Mucosa of rectum (tissue), 2 donors: Measurements from ENCODE around the gene SLC39A2.
"Not testable (repeated sequence)": the region's sequence is repeated elsewhere in the genome, so short reads cannot be mapped to it uniquely, and the experiment has no call there.

Experiments used
- H3K27ac ChIP-seq, 2 donors: one replicate each; pipeline ENCODE4 v1.7.0; 2013; ENCODE audit warnings: inconsistent platforms in 2 of 2, low read depth in 2 of 2, low read length in 2 of 2
- H3K27me3 ChIP-seq, 2 donors: one replicate each; pipeline ENCODE4 v1.7.0; 2013; ENCODE audit warnings: low read length in 2 of 2; ENCODE audit not compliant: control insufficient read depth in 2 of 2, insufficient read depth in 2 of 2
- H3K36me3 ChIP-seq, 2 donors: one replicate each; pipeline ENCODE4 v1.7.0; 2013; ENCODE audit warnings: low read length in 2 of 2; ENCODE audit not compliant: control insufficient read depth in 2 of 2, insufficient read depth in 2 of 2
- H3K4me1 ChIP-seq, 2 donors: one replicate each; pipeline ENCODE4 v1.7.0; 2013; ENCODE audit warnings: low read length in 2 of 2, mild to moderate bottlenecking in 1 of 2; ENCODE audit not compliant: control insufficient read depth in 2 of 2, insufficient read depth in 2 of 2
- H3K4me3 ChIP-seq, 2 donors: one replicate each; pipeline ENCODE4 v1.7.0; 2013; ENCODE audit warnings: low read length in 2 of 2
- H3K9ac ChIP-seq, 2 donors: one replicate each; pipeline ENCODE4 v1.7.0; 2013; ENCODE audit warnings: low read length in 2 of 2, low read depth in 1 of 2, mild to moderate bottlenecking in 1 of 2
- H3K9me3 ChIP-seq, 2 donors: one replicate each; pipeline ENCODE4 v1.7.0; 2013; ENCODE audit warnings: low read length in 2 of 2; ENCODE audit not compliant: control insufficient read depth in 2 of 2
- donor health status: healthy.
- donor health status: Normal muscosa, but diverticular disease.

SLC39A2 gene

DNA sequence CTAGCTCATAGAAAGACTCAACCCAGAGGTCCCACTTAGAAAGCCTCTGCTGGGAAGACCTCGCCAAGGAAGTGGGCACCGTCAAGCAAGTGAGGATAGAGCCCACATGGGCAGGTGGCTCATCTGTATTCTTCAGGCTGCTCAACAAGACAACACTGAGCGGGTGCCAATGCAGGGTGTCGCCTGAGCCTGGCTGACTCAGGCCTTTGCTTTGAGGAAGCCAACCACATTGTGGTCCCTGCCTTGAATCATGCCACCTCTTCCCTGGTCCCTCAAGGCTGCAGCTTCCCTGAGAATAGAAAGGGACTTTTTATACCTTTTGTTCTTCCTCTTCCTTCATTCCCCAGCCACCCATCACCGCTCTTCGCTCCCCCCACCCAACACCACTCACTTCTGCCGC, 37.7 kb downstream of the SLC39A2 start:
- Histone ChIP-seq H3K9me3 (no peaks in the 10 kb centered on the region), H3K9ac (no peak overlapping the region), H3K4me3 (no peak overlapping the region), H3K27ac (no peak overlapping the region), H3K4me1 (peaks cover 14 to 15% of the 10 kb centered on the region in 2 donors), H3K36me3 (no peaks in the 10 kb centered on the region), H3K27me3 (no peaks in the 10 kb centered on the region)

DNA sequence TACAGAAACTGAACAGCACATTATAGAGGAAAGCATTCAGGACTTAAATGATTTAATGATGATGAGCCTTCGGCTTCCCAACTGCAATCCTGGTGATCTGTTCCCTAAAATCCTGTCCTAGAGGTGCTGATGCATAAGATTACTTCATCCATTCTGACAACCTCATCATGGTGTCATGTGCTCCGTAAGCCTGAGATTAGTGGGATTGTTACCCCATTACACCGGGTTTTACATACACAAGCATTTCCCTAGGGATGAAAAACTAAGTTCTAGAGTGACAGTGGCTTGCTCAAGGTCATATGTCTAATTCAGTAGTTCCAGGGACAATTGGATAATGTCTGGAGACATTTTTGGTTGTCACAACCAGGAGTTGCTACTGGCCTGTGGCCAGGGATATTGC, 38.1 kb downstream of the SLC39A2 start:
- H3K4me1 ChIP-seq, result peaks cover 14 to 15% of the 10 kb centered on the region in 2 donors
- H3K9me3 ChIP-seq, result no peaks in the 10 kb centered on the region
- no peak overlapping the region for H3K4me3 ChIP-seq
- no peak overlapping the region for H3K27ac ChIP-seq
- no peaks in the 10 kb centered on the region for H3K27me3 ChIP-seq
- H3K36me3 ChIP-seq, result no peaks in the 10 kb centered on the region
- H3K9ac ChIP-seq, result no peak overlapping the region

DNA sequence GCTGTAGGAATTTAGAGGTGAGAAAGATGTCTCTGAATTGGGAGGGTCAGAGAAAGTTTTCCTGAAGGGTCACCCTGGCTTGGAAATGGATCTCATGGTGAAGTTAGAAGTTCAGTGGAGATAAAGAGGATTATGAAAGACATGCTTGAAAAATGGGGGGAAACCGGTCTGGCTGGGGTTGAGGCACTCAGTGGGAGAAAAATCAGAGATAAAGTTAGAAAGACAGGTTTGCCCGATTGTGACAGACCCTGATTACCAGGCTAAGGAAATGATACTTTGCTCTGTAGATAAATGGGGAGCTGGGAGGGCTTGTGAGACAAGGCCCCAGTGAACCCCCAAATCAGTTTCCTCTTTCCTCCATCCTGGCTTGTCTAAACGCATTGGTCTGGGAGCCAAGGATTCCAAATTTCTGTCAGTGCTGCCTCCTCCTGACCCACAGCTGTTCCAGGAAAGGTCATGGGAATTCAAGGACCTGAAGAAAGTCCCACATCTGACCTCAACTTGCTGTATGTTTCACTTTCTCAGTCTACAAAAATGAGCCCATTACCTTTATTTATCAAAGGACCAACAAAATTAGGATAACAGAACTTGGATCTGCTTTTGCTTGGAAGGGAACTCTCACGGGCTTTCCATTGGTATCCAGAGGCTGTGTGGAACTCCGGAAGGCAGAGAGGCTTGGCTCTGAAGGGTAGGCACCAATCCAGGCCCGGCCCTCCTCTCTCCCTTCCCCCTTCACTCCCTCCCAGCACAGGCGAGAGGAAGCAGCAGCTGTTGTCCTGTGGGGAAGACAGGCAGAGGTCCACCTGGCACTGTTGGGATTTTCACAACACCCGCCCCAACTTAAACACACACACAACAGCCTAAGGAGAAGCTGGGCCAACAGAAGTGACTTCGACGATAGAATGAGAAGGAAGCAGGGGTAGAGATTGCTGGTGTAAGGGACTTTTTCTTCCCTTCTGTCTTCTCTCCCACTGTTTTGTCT, 39.6 kb downstream of the SLC39A2 start:
- peak overlapping the region; percentile 36 to 68 for H3K27ac ChIP-seq
- no peaks in the 10 kb centered on the region for H3K27me3 ChIP-seq
- peak overlapping the region; percentile 7 to 31 for H3K9ac ChIP-seq
- H3K36me3 ChIP-seq, result no peaks in the 10 kb centered on the region
- peaks cover 23 to 29% of the 10 kb centered on the region in 2 donors for H3K4me1 ChIP-seq
- H3K9me3 ChIP-seq, result no peaks in the 10 kb centered on the region
- H3K4me3 ChIP-seq, result peak overlapping the region in 1 of 2 donors; percentile 34

DNA sequence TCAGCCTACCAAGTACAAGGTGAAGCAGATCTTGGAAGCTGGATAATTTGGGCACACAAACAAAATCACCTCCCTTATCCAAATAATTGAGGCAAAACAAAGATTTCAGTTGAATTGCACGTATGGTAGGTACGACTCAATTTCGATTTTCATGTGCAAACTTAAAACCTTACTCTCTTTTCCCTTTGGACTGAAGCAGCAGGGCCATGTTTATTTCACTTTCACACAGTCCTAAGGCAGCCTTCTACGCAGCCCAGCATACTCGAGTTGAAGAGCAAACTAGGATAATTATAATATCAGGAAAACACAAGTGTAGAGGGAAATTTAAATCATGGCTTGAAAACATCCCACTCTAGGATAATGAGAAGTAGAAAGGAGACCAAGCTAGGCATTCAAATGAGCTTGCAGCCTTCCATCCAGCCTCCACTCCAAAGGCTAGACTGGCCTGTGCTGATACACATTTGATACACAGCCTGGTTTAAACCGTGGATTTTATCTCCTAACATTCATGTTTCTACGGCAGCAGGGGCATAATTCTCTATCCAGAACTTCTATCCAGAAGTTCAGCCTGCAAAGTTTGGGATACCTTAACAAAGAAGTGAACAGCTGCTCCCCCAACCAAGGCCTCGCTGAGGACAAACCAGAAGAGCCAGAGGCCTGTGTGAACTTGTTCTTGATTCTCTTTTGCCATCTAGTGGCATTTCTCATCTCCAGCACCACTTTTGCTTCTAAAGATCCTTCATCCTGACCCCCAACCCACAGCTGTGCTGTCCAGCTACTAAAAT, 40.7 kb downstream of the SLC39A2 start:
- H3K4me1 ChIP-seq, result peaks cover 25 to 34% of the 10 kb centered on the region in 2 donors
- H3K27me3 ChIP-seq, result no peaks in the 10 kb centered on the region
- H3K9ac ChIP-seq, result peak overlapping the region in 1 of 2 donors; percentile 31
- no peaks in the 10 kb centered on the region for H3K9me3 ChIP-seq
- no peak overlapping the region for H3K4me3 ChIP-seq
- H3K36me3 ChIP-seq, result no peaks in the 10 kb centered on the region
- peak overlapping the region; percentile 36 to 68 for H3K27ac ChIP-seq

- Histone ChIP-seq H3K27ac (no peak overlapping the region), H3K4me1 (peaks cover 25 to 34% of the 10 kb centered on the region in 2 donors), H3K9ac (no peak overlapping the region), H3K9me3 (no peaks in the 10 kb centered on the region), H3K27me3 (no peaks in the 10 kb centered on the region), H3K36me3 (no peaks in the 10 kb centered on the region), H3K4me3 (no peak overlapping the region)
These were observed 41.4 kb downstream of the SLC39A2 start for GRCh38 chr14:21040370-21040925.

- not testable (repeated sequence) for H3K9me3 ChIP-seq, H3K36me3 ChIP-seq, H3K27ac ChIP-seq, H3K4me3 ChIP-seq, H3K27me3 ChIP-seq, H3K9ac ChIP-seq
- peaks cover 25 to 34% of the 10 kb centered on the region in 2 donors for H3K4me1 ChIP-seq
These were observed 41.8 kb downstream of the SLC39A2 start for GRCh38 chr14:21040941-21041340.

DNA sequence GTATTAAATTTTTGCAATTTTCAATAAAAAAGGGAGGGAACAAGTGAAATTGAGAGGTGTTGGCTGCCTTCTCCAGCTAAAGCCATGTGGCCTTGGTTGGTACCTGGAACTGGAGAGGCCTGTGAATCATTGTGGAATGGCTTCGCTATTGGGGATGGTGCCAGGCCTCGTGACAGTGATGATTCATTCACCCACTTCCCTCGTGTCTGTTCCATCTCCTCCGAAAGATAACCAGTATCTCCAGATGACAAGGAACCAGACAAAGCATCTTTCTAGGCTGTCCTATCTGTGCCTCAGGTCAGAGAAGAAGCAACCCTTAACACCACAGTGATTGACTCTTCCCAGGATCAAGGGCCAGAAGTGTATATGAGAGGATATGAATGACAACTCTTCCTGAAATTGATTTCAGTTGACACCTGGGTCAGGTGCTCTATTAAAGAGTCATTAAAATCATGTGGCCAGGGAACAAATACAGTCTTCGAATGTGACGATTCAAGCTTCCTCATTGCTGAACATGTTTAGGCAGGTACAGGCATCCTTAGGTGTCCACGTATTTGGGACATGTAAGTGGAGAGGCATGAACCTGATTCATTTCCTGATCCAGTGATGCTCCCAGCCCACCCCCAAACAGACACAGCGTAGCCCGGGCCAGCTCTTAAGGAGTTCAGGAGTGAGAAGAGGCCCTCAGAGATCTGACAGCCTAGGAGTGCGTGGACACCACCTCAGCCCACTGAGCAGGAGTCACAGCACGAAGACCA, 42.8 kb downstream of the SLC39A2 start, which contains the start of gene RNASE7:
Gene RNASE7, plus strand, starts transcription at position 687 of the 758 bp plus-strand sequence. CDS start 631 bp downstream, outside the sequence.
- H3K4me3 ChIP-seq, result no peak within 1 kb of the TSS
- H3K27ac ChIP-seq, result peak within 1 kb of the TSS in 1 of 2 donors; percentile 24
- H3K4me1 ChIP-seq, result peaks cover 25 to 34% of the 10 kb centered on the region in 2 donors

GRCh38 chr14:21042918-21043317, 43.8 kb downstream of the SLC39A2 start:
- Histone ChIP-seq H3K9ac (no peak overlapping the region), H3K9me3 (no peaks in the 10 kb centered on the region), H3K27me3 (no peaks in the 10 kb centered on the region), H3K4me1 (peaks cover 25 to 34% of the 10 kb centered on the region in 2 donors), H3K27ac (peak overlapping the region in 1 of 2 donors; percentile 24), H3K4me3 (no peak overlapping the region), H3K36me3 (no peaks in the 10 kb centered on the region)

More for the DNA sequence above, 42.8 kb downstream of the SLC39A2 start, which contains the start of gene RNASE7:
- Histone ChIP-seq H3K36me3 (no peaks in the 10 kb centered on the region), H3K9me3 (no peaks in the 10 kb centered on the region), H3K9ac (no peak within 1 kb of the TSS), H3K27me3 (no peaks in the 10 kb centered on the region)

DNA sequence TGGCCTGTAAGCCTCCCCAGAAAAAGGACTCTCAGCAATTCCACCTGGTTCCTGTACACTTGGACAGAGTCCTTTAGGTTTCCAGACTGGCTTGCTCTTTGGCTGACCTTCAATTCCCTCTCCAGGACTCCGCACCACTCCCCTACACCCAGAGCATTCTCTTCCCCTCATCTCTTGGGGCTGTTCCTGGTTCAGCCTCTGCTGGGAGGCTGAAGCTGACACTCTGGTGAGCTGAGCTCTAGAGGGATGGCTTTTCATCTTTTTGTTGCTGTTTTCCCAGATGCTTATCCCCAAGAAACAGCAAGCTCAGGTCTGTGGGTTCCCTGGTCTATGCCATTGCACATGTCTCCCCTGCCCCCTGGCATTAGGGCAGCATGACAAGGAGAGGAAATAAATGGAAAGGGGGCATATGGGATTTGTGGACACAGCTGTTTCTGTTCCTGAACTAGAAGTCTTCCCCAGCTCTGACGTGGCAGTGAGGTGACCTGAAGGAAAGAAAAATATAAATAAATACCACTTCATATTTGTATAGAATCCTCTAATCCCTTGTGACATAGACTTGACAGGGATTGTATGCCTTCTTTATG, 44.4 kb downstream of the SLC39A2 start:
- Histone ChIP-seq H3K27me3 (no peaks in the 10 kb centered on the region), H3K9ac (no peak overlapping the region), H3K4me3 (no peak overlapping the region), H3K4me1 (peaks cover 23 to 32% of the 10 kb centered on the region in 2 donors), H3K9me3 (no peaks in the 10 kb centered on the region), H3K27ac (peak overlapping the region; percentile 24 to 30), H3K36me3 (no peaks in the 10 kb centered on the region)
